Measurements from ENCODE around the gene FGFRL1.
"Not testable (repeated sequence)": the region's sequence is repeated elsewhere in the genome, so short reads cannot be mapped to it uniquely, and the experiment has no call there.

The FGFRL1 gene

GRCh38 chr4:1040344-1041146 lies 29.1 kb downstream of the FGFRL1 start:
- no peak for DNase-seq (ENCODE audit: low spot score)

- no peak for DNase-seq (ENCODE audit: low spot score)
Measured at GRCh38 chr4:1041147-1041935, 29.9 kb downstream of the FGFRL1 start.

GRCh38 chr4:1041936-1042330 lies 30.5 kb downstream of the FGFRL1 start:
- DNase-seq (ENCODE audit: low spot score): no peak

- no peak for DNase-seq (ENCODE audit: low spot score)
Measured at GRCh38 chr4:1042352-1043055, 31.1 kb downstream of the FGFRL1 start.

GRCh38 chr4:1043162-1043561 lies 31.7 kb downstream of the FGFRL1 start:
- DNase-seq (ENCODE audit: low spot score): no peak

- no peak for DNase-seq (ENCODE audit: low spot score)
Measured at GRCh38 chr4:1043651-1044468, 32.4 kb downstream of the FGFRL1 start.

GRCh38 chr4:1044469-1045192 lies 33.2 kb downstream of the FGFRL1 start:
- no peak for DNase-seq (ENCODE audit: low spot score)

- no peak for DNase-seq (ENCODE audit: low spot score)
Measured at GRCh38 chr4:1045193-1045594, 33.8 kb downstream of the FGFRL1 start.

- no peak for DNase-seq (ENCODE audit: low spot score)
Measured at GRCh38 chr4:1045595-1046201, 34.3 kb downstream of the FGFRL1 start.

GRCh38 chr4:1046581-1047011 lies 35.2 kb downstream of the FGFRL1 start:
- DNase-seq (ENCODE audit: low spot score): not testable (repeated sequence)

- no peak for DNase-seq (ENCODE audit: low spot score)
Measured at GRCh38 chr4:1047106-1047975, 35.9 kb downstream of the FGFRL1 start.

- DNase-seq (ENCODE audit: low spot score): no peak
Measured at GRCh38 chr4:1047976-1048772, 36.7 kb downstream of the FGFRL1 start.

- DNase-seq (ENCODE audit: low spot score): no peak
Measured at GRCh38 chr4:1048773-1049590, 37.6 kb downstream of the FGFRL1 start.

GRCh38 chr4:1049591-1049905 lies 38.1 kb downstream of the FGFRL1 start:
- DNase-seq (ENCODE audit: low spot score): no peak

- DNase-seq (ENCODE audit: low spot score): no peak
Measured at GRCh38 chr4:1050486-1051213, 39.2 kb downstream of the FGFRL1 start.

GRCh38 chr4:1051472-1051871 lies 40.0 kb downstream of the FGFRL1 start:
- no peak for DNase-seq (ENCODE audit: low spot score)

GRCh38 chr4:1052231-1052671 lies 40.8 kb downstream of the FGFRL1 start:
- no peak for DNase-seq (ENCODE audit: low spot score)

All from hematopoietic multipotent progenitor cell treated with erythropoietin and hydrocortisone succinate and interleukin-3 and kit ligand, for 17 days (in vitro differentiated cells).